Left ventricle myocardium inferior (tissue), 1 donor: Measurements from ENCODE around the gene OR2T8. TPM values are rescaled to one million over a fixed set of nuclear protein-coding genes. Genes with fewer than 3 reads are reported as not detected.

ENCODE experiments used
- DNase-seq: peaks from one replicate; pipeline ENCODE4 v3.0.0-alpha.2; 2020
- H3K27ac ChIP-seq: fragments of 200-600 bp; replicated peaks from 2 replicates; pipeline ENCODE4 v1.8.0; 2021
- H3K27me3 ChIP-seq: fragments of 200-600 bp; 2 replicates; pipeline ENCODE4 v1.8.0; 2021; ENCODE audit warnings: low read depth
- H3K36me3 ChIP-seq: fragments of 200-600 bp; 2 replicates; pipeline ENCODE4 v1.8.0; 2021
- H3K4me1 ChIP-seq: fragments of 200-600 bp; 2 replicates; pipeline ENCODE4 v1.8.0; 2021
- H3K4me3 ChIP-seq: fragments of 200-600 bp; 2 replicates; pipeline ENCODE4 v1.8.0; 2021; ENCODE audit warnings: mild to moderate bottlenecking, moderate library complexity
- H3K9me3 ChIP-seq: fragments of 200-600 bp; replicated peaks from 2 replicates; pipeline ENCODE4 v1.8.0; 2021
- intact Hi-C: fragments of 100-400 bp; cut with micrococcal nuclease; formaldehyde crosslinking; loops from one replicate; pipeline ENCODE4 v1.11.0; 2022
- total RNA-seq: library from RNA; stranded (reverse); fragmentation: NEBNext Ultra II Directional; extraction: Animal tissue kit (Norgen Biotek cat#: 25700); gene quantifications from one replicate; pipeline ENCODE4 v1.2.1, GENCODE V29; 2021
- TF ChIP-seq, protein P1 (sequence below): fragments of 200-600 bp; IDR thresholded peaks from 2 replicates; pipeline ENCODE4 v1.8.0; 2021; ENCODE audit warnings: antibody characterized with exemption, mild to moderate bottlenecking, borderline replicate concordance
- donor health status: DM: no; HTN: yes; CAD: no; lungs with severe emphysema.

OR2T8 gene
- total RNA-seq, 1 donor from 2014 or later = not detected

- intact Hi-C loops = no loop called here
- Histone ChIP-seq H3K9me3 (peaks cover 19% of the 10 kb centered on the region), H3K36me3 (no peaks in the 10 kb centered on the region), H3K4me3 (no peak overlapping the region), H3K27ac (no peak overlapping the region), H3K27me3 (no peaks in the 10 kb centered on the region), H3K4me1 (no peaks in the 10 kb centered on the region)
- TF ChIP-seq, protein P1, sequence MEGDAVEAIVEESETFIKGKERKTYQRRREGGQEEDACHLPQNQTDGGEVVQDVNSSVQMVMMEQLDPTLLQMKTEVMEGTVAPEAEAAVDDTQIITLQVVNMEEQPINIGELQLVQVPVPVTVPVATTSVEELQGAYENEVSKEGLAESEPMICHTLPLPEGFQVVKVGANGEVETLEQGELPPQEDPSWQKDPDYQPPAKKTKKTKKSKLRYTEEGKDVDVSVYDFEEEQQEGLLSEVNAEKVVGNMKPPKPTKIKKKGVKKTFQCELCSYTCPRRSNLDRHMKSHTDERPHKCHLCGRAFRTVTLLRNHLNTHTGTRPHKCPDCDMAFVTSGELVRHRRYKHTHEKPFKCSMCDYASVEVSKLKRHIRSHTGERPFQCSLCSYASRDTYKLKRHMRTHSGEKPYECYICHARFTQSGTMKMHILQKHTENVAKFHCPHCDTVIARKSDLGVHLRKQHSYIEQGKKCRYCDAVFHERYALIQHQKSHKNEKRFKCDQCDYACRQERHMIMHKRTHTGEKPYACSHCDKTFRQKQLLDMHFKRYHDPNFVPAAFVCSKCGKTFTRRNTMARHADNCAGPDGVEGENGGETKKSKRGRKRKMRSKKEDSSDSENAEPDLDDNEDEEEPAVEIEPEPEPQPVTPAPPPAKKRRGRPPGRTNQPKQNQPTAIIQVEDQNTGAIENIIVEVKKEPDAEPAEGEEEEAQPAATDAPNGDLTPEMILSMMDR = no peak
- DNase-seq = no peak
Observed at GRCh38 chr1:247953408-247953807, 33.4 kb downstream of the OR2T8 start.

- H3K4me1 ChIP-seq = no peaks in the 10 kb centered on the region
- no peaks in the 10 kb centered on the region for H3K36me3 ChIP-seq
- peaks cover 3% of the 10 kb centered on the region for H3K9me3 ChIP-seq
- intact Hi-C loops = no loop called here
- H3K4me3 ChIP-seq = no peak overlapping the region
- no peak for DNase-seq
- no peaks in the 10 kb centered on the region for H3K27me3 ChIP-seq
- TF ChIP-seq, protein P1 = no peak
- H3K27ac ChIP-seq = no peak overlapping the region
Observed at GRCh38 chr1:247961791-247962190, 41.7 kb downstream of the OR2T8 start.

- H3K9me3 ChIP-seq = no peaks in the 10 kb centered on the region
- no peak overlapping the region for H3K4me3 ChIP-seq
- no peaks in the 10 kb centered on the region for H3K27me3 ChIP-seq
- DNase-seq = no peak
- no peaks in the 10 kb centered on the region for H3K4me1 ChIP-seq
- TF ChIP-seq, protein P1 = no peak
- H3K27ac ChIP-seq = no peak overlapping the region
- H3K36me3 ChIP-seq = no peaks in the 10 kb centered on the region
- intact Hi-C loops = no loop called here
Observed at GRCh38 chr1:247962911-247963588, 43.0 kb downstream of the OR2T8 start.

GRCh38 chr1:247964933-247965332 is 44.9 kb downstream of the OR2T8 start, which contains the start of gene OR2AK2:
OR2AK2 (plus strand) TSS chr1:247965233; CDS start chr1:247965377, 144 bp downstream.
- DNase-seq = no peak
- no peaks in the 10 kb centered on the region for H3K27me3 ChIP-seq
- no peaks in the 10 kb centered on the region for H3K36me3 ChIP-seq
- no peak within 1 kb of the TSS for H3K4me3 ChIP-seq
- TF ChIP-seq, protein P1 = no peak
- no peaks in the 10 kb centered on the region for H3K4me1 ChIP-seq
- no peak within 1 kb of the TSS for H3K27ac ChIP-seq
- no peaks in the 10 kb centered on the region for H3K9me3 ChIP-seq
- intact Hi-C loops = no loop called here

- no peak for DNase-seq
- no peak overlapping the region for H3K4me3 ChIP-seq
- H3K4me1 ChIP-seq = no peaks in the 10 kb centered on the region
- no peak overlapping the region for H3K27ac ChIP-seq
- TF ChIP-seq, protein P1 = no peak
- H3K9me3 ChIP-seq = no peaks in the 10 kb centered on the region
- intact Hi-C loops = no loop called here
- H3K27me3 ChIP-seq = no peaks in the 10 kb centered on the region
- no peaks in the 10 kb centered on the region for H3K36me3 ChIP-seq
Observed at GRCh38 chr1:247966532-247967204, 46.6 kb downstream of the OR2T8 start.

Other genes with a start within 250 kb of the OR2T8 start
- not detected for gene OR13G1, start 240.5 kb upstream of the OR2T8 start, total RNA-seq
- gene OR6F1, start 203.6 kb upstream of the OR2T8 start, total RNA-seq = not detected
- not detected for gene OR14K1, start 181.6 kb upstream of the OR2T8 start, total RNA-seq
- not detected for gene OR14A2, start 172.1 kb upstream of the OR2T8 start, total RNA-seq
- not detected for gene OR1C1, start 159.7 kb upstream of the OR2T8 start, total RNA-seq
- not detected for gene OR14A16, start 96.1 kb upstream of the OR2T8 start, total RNA-seq
- gene OR11L1, start 78.4 kb upstream of the OR2T8 start, total RNA-seq = not detected
- 0.16 TPM for gene TRIM58, start 63.1 kb upstream of the OR2T8 start, total RNA-seq
- gene OR2W3, start 24.7 kb upstream of the OR2T8 start, total RNA-seq = not detected
- gene OR2AJ1, start 4.6 kb downstream of the OR2T8 start, total RNA-seq = not detected
- gene OR2L8, start 28.6 kb downstream of the OR2T8 start, total RNA-seq = not detected
- gene OR2AK2, start 45.0 kb downstream of the OR2T8 start, total RNA-seq = not detected
- gene OR2L5, start 93.4 kb downstream of the OR2T8 start, total RNA-seq = not detected
- gene OR2L2, start 109.8 kb downstream of the OR2T8 start, total RNA-seq = not detected
- not detected for gene OR2L3, start 126.6 kb downstream of the OR2T8 start, total RNA-seq
- not detected for gene OR2L13, start 174.9 kb downstream of the OR2T8 start, total RNA-seq
- gene OR2M5, start 224.9 kb downstream of the OR2T8 start, total RNA-seq = not detected